SK-N-MC (cell line): ENCODE results near the gene CFAP90.

ENCODE experiments used
- EZH2 ChIP-seq: fragments of 200-600 bp; sonication (generic); IDR thresholded peaks from one replicate; pipeline ENCODE4 v1.6.1; 2017; ENCODE audit warnings: antibody characterized with exemption
- FOXP2 ChIP-seq: optimal IDR thresholded peaks from 2 replicates; pipeline ENCODE3; 2011; ENCODE audit warnings: mild to moderate bottlenecking, moderate library complexity; ENCODE audit not compliant: insufficient read depth; ENCODE audit errors: extremely low read length, control extremely low read depth
- POLR2AphosphoS5 ChIP-seq: IDR thresholded peaks from 2 replicates; pipeline ENCODE4 v1.6.1; 2012; ENCODE audit warnings: mild to moderate bottlenecking, low read depth, low read length, borderline replicate concordance

DNA sequence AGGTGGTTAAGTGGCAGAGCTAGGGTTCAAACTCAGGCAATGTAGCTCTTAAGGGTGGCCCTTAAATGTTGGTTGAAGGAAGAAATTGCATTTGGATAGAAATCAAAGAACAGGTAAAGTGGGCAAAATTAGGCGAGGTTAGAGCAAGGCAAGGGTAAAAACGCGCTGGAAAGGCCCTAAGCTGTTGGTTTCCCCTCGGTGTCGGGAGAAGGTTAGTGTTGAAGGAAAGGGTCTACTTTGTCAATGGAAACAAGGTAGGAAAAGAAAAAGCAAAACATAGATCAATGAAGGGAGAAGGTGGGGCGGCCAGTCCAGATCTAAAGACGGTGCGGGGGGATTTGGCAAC is 17.5 kb upstream of the CFAP90 start:
- no peak for TF ChIP-seq POLR2AphosphoS5
- TF ChIP-seq EZH2: no peak
- TF ChIP-seq FOXP2: no peak
